SW 1271 (cell line): ENCODE results near the gene TNFRSF9.

Experiments
- DNase-seq, 2 experiments: peaks; one replicate each; lab custom pipeline; 2025; lab: John Stamatoyannopoulos, UW

The TNFRSF9 gene

GRCh38 chr1:7869136-7869920, 71.3 kb downstream of the TNFRSF9 start:
- no peak for DNase-seq

- DNase-seq = no peak
Measured at GRCh38 chr1:7868070-7868780, 72.4 kb downstream of the TNFRSF9 start.

GRCh38 chr1:7865978-7866377, 74.7 kb downstream of the TNFRSF9 start:
- DNase-seq = no peak
